ENCODE results near the gene HNRNPA1.

Gene HNRNPA1

DNA sequence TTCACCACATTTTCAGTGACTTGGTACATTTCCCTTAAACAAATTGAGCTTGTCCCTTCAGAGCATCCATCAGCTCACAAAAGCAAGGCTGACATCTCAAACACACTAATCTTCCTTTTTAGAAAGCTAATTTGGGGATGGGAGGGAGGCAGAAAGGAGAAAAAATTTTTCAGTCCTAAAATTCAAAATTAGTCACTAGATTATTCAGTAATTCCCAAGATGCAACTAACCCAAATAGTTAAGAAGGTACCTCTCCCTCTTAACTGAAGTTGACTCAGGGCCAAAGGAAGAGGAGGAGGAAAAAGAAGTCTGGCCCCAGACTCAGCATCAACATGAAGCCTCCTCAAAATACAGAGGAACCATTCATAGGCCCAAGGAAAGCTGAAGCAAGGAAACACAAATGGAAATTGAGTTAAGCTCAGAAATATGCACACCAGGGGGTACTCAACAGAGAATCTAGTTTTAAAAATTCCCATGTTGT is 22.3 kb upstream of the HNRNPA1 start:
- H3K27me3 ChIP-seq (ENCODE audit: control insufficient read depth, insufficient read depth, low read length) = no peaks in the 10 kb centered on the region
- no peak overlapping the region for H3K9ac ChIP-seq (ENCODE audit: low read length)
- H3K27ac ChIP-seq (ENCODE audit: low read depth, low read length) = peak overlapping the region; percentile 43
- H3K4me1 ChIP-seq (ENCODE audit: control insufficient read depth, insufficient read depth, low read length) = peaks cover 17% of the 10 kb centered on the region
- no peak overlapping the region for H3K4me3 ChIP-seq (ENCODE audit: low read length)
- H3K36me3 ChIP-seq (ENCODE audit: control insufficient read depth, insufficient read depth, low read length) = peaks cover 2% of the 10 kb centered on the region

DNA sequence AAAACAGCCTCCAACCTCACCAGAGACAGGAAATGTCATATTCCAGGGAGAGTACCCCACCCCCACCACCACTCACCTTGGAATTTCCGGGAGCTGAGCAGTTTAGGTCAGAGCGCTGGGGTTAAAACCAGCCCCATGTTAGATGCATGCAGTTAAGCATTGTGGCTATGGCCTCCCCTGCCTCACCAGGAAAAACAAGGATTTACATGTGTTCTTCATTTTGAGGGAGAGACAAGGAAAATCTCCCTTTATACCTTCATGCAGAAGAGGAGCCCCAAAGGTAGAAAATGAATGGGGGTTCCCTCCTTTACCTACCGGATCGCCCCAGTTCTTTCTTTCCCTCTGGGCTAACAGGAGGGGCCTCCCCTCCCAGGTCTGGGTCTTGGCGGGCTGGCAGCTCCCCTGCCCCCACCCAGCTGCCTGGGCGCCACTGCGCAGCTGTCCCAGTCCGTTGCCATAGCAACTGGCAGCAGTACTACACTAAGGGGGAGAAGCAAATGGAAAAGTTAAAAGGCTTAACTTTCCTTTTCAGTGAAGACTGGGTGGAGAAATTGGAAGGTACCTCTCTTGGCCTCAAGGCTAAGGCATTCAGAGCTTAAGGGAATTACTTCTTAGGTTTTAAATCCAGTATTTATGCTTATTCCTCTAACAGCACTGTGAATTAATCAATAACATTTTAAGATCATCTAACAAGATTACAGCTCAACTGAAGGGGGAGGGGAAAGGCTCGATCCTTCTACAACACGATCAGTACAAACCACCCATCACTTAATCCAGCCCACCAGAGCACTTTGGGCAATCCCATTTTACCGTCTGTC is 21.1 kb upstream of the HNRNPA1 start:
- Histone ChIP-seq H3K4me3 (ENCODE audit: low read length) (peak overlapping the region; percentile 61), H3K27me3 (ENCODE audit: control insufficient read depth, insufficient read depth, low read length) (no peaks in the 10 kb centered on the region), H3K9ac (ENCODE audit: low read length) (no peak overlapping the region), H3K36me3 (ENCODE audit: control insufficient read depth, insufficient read depth, low read length) (peaks cover 2% of the 10 kb centered on the region), H3K4me1 (ENCODE audit: control insufficient read depth, insufficient read depth, low read length) (peaks cover 17% of the 10 kb centered on the region), H3K27ac (ENCODE audit: low read depth, low read length) (peak overlapping the region; percentile 53)

- no peak overlapping the region for H3K9ac ChIP-seq (ENCODE audit: low read length)
- H3K36me3 ChIP-seq (ENCODE audit: control insufficient read depth, insufficient read depth, low read length) = peaks cover 2% of the 10 kb centered on the region
- no peak overlapping the region for H3K4me3 ChIP-seq (ENCODE audit: low read length)
- H3K27me3 ChIP-seq (ENCODE audit: control insufficient read depth, insufficient read depth, low read length) = no peaks in the 10 kb centered on the region
- no peak overlapping the region for H3K27ac ChIP-seq (ENCODE audit: low read depth, low read length)
- H3K4me1 ChIP-seq (ENCODE audit: control insufficient read depth, insufficient read depth, low read length) = peaks cover 17% of the 10 kb centered on the region
Measured at GRCh38 chr12:54261815-54262402, 18.6 kb upstream of the HNRNPA1 start.

DNA sequence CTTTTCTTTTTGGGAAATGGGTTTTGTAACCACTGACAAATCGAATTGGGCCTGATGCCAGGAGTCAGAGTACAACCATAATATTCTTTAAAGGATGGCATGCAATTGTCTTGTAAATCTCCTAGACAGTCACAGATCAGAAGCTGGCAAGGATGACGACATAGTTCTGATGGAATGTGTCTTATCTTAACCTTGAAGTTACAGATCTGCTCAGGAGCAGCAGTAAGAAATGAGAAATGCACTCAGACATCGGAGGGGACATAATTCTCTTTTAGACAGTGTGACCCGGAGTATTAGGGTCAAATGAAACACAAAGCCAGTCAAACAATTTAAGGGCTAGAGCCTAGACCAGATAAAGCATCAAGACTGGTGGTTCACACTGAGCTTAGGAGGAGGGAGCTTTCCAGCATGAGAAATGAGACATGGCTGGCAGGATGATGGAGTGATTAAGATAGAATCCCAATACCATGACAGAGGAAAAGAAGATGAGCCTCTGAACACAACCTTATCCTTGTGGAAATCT is 18.1 kb upstream of the HNRNPA1 start:
- Histone ChIP-seq H3K27ac (ENCODE audit: low read depth, low read length) (no peak overlapping the region), H3K4me3 (ENCODE audit: low read length) (no peak overlapping the region), H3K36me3 (ENCODE audit: control insufficient read depth, insufficient read depth, low read length) (no peaks in the 10 kb centered on the region), H3K4me1 (ENCODE audit: control insufficient read depth, insufficient read depth, low read length) (peaks cover 17% of the 10 kb centered on the region), H3K9ac (ENCODE audit: low read length) (no peak overlapping the region), H3K27me3 (ENCODE audit: control insufficient read depth, insufficient read depth, low read length) (no peaks in the 10 kb centered on the region)

- Histone ChIP-seq H3K9ac (ENCODE audit: low read length) (no peak overlapping the region), H3K27me3 (ENCODE audit: control insufficient read depth, insufficient read depth, low read length) (no peaks in the 10 kb centered on the region), H3K4me1 (ENCODE audit: control insufficient read depth, insufficient read depth, low read length) (peaks cover 6% of the 10 kb centered on the region), H3K27ac (ENCODE audit: low read depth, low read length) (no peak overlapping the region), H3K4me3 (ENCODE audit: low read length) (no peak overlapping the region), H3K36me3 (ENCODE audit: control insufficient read depth, insufficient read depth, low read length) (no peaks in the 10 kb centered on the region)
Measured at GRCh38 chr12:54265364-54265812, 15.1 kb upstream of the HNRNPA1 start.

GRCh38 chr12:54266852-54267251 is 13.7 kb upstream of the HNRNPA1 start:
- no peak overlapping the region for H3K9ac ChIP-seq (ENCODE audit: low read length)
- no peak overlapping the region for H3K27ac ChIP-seq (ENCODE audit: low read depth, low read length)
- H3K4me1 ChIP-seq (ENCODE audit: control insufficient read depth, insufficient read depth, low read length) = peaks cover 6% of the 10 kb centered on the region
- no peak overlapping the region for H3K4me3 ChIP-seq (ENCODE audit: low read length)
- no peaks in the 10 kb centered on the region for H3K27me3 ChIP-seq (ENCODE audit: control insufficient read depth, insufficient read depth, low read length)
- H3K36me3 ChIP-seq (ENCODE audit: control insufficient read depth, insufficient read depth, low read length) = no peaks in the 10 kb centered on the region

DNA sequence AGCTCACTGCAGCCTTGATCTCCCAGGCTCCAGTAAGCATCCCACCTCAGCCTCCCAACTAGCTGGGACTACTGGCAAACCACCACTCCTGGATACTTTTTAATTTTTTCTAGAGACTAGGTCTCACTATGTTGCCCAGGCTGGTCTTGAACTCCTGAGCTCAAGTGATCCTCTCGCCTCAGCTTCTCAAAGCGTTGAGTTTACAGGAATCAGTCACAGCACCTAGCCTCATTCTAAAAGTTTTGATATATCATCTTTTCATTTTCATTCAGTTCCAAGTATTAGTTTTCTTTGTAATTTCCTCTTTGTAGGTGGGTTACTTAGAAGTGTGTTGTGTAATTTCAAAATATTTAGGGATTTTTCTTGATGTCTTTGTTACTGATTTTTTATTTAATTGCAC is 10.2 kb upstream of the HNRNPA1 start:
- Histone ChIP-seq H3K4me3 (ENCODE audit: low read length) (no peak overlapping the region), H3K36me3 (ENCODE audit: control insufficient read depth, insufficient read depth, low read length) (no peaks in the 10 kb centered on the region), H3K9ac (ENCODE audit: low read length) (no peak overlapping the region), H3K27me3 (ENCODE audit: control insufficient read depth, insufficient read depth, low read length) (no peaks in the 10 kb centered on the region), H3K27ac (ENCODE audit: low read depth, low read length) (no peak overlapping the region), H3K4me1 (ENCODE audit: control insufficient read depth, insufficient read depth, low read length) (no peaks in the 10 kb centered on the region)

- H3K4me3 ChIP-seq (ENCODE audit: low read length) = no peak overlapping the region
- H3K4me1 ChIP-seq (ENCODE audit: control insufficient read depth, insufficient read depth, low read length) = no peaks in the 10 kb centered on the region
- H3K36me3 ChIP-seq (ENCODE audit: control insufficient read depth, insufficient read depth, low read length) = no peaks in the 10 kb centered on the region
- no peaks in the 10 kb centered on the region for H3K27me3 ChIP-seq (ENCODE audit: control insufficient read depth, insufficient read depth, low read length)
- no peak overlapping the region for H3K27ac ChIP-seq (ENCODE audit: low read depth, low read length)
- no peak overlapping the region for H3K9ac ChIP-seq (ENCODE audit: low read length)
Measured at GRCh38 chr12:54272214-54272613, 8.3 kb upstream of the HNRNPA1 start.

DNA sequence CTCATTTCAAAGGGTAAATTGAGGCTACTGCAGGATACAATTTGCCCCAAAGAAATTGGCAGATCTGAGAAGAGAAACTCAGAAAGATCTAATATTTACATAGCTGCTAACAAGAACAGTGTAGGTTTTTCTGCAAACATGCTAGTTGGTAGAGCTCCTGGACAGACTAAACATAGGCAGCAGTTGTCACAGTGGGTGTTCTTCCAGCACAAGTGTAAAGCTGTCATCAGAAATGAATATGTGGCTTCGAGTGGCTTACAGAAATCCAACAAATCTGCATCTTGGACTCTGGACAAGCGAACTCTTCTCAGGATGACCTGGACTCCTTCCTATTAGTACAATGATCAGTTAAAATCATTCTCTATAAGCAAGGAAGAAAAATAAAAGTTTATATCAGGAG is 6.5 kb upstream of the HNRNPA1 start:
- H3K36me3 ChIP-seq (ENCODE audit: control insufficient read depth, insufficient read depth, low read length) = no peaks in the 10 kb centered on the region
- peaks cover 12% of the 10 kb centered on the region for H3K4me1 ChIP-seq (ENCODE audit: control insufficient read depth, insufficient read depth, low read length)
- no peak overlapping the region for H3K27ac ChIP-seq (ENCODE audit: low read depth, low read length)
- H3K9ac ChIP-seq (ENCODE audit: low read length) = no peak overlapping the region
- no peak overlapping the region for H3K4me3 ChIP-seq (ENCODE audit: low read length)
- no peaks in the 10 kb centered on the region for H3K27me3 ChIP-seq (ENCODE audit: control insufficient read depth, insufficient read depth, low read length)

- H3K9ac ChIP-seq (ENCODE audit: low read length) = no peak overlapping the region
- no peaks in the 10 kb centered on the region for H3K27me3 ChIP-seq (ENCODE audit: control insufficient read depth, insufficient read depth, low read length)
- H3K36me3 ChIP-seq (ENCODE audit: control insufficient read depth, insufficient read depth, low read length) = no peaks in the 10 kb centered on the region
- H3K27ac ChIP-seq (ENCODE audit: low read depth, low read length) = no peak overlapping the region
- peaks cover 18% of the 10 kb centered on the region for H3K4me1 ChIP-seq (ENCODE audit: control insufficient read depth, insufficient read depth, low read length)
- H3K4me3 ChIP-seq (ENCODE audit: low read length) = no peak overlapping the region
Measured at GRCh38 chr12:54276368-54276767, 4.2 kb upstream of the HNRNPA1 start.

DNA sequence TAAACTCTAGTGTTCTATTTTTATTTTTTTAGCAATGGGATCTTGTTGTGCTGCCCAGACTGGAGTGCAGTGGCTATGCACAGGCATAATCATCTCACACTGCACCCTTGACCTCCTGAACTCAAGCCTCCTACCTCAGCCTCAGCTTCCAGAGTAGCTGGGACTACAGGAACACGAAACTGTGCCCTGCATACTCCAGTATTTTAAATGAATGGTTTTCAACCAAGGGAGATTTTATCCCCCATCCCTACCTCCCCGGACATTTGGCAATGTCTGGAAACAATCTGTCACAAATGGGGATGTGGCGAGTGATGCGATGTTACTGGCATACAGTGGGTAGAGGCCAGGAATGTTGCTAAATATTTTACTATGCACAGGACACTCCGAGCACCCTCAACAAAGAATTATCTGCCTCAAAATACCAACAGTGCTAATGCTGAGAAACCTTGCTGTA is 2.7 kb upstream of the HNRNPA1 start:
- no peak overlapping the region for H3K9ac ChIP-seq (ENCODE audit: low read length)
- H3K27ac ChIP-seq (ENCODE audit: low read depth, low read length) = peak overlapping the region; percentile 30
- no peaks in the 10 kb centered on the region for H3K27me3 ChIP-seq (ENCODE audit: control insufficient read depth, insufficient read depth, low read length)
- H3K4me3 ChIP-seq (ENCODE audit: low read length) = peak overlapping the region; percentile 6
- peaks cover 32% of the 10 kb centered on the region for H3K4me1 ChIP-seq (ENCODE audit: control insufficient read depth, insufficient read depth, low read length)
- H3K36me3 ChIP-seq (ENCODE audit: control insufficient read depth, insufficient read depth, low read length) = peaks cover 8% of the 10 kb centered on the region

- Histone ChIP-seq H3K4me1 (ENCODE audit: control insufficient read depth, insufficient read depth, low read length) (peaks cover 46% of the 10 kb centered on the region), H3K27me3 (ENCODE audit: control insufficient read depth, insufficient read depth, low read length) (no peaks in the 10 kb centered on the region), H3K4me3 (ENCODE audit: low read length) (peak overlapping the region; percentile 86), H3K36me3 (ENCODE audit: control insufficient read depth, insufficient read depth, low read length) (peaks cover 22% of the 10 kb centered on the region), H3K9ac (ENCODE audit: low read length) (peak overlapping the region; percentile 72), H3K27ac (ENCODE audit: low read depth, low read length) (peak overlapping the region; percentile 99)
Measured at GRCh38 chr12:54279227-54279631, 1.3 kb upstream of the HNRNPA1 start.
